ENCODE data around the gene RET.

Gene RET

DNA sequence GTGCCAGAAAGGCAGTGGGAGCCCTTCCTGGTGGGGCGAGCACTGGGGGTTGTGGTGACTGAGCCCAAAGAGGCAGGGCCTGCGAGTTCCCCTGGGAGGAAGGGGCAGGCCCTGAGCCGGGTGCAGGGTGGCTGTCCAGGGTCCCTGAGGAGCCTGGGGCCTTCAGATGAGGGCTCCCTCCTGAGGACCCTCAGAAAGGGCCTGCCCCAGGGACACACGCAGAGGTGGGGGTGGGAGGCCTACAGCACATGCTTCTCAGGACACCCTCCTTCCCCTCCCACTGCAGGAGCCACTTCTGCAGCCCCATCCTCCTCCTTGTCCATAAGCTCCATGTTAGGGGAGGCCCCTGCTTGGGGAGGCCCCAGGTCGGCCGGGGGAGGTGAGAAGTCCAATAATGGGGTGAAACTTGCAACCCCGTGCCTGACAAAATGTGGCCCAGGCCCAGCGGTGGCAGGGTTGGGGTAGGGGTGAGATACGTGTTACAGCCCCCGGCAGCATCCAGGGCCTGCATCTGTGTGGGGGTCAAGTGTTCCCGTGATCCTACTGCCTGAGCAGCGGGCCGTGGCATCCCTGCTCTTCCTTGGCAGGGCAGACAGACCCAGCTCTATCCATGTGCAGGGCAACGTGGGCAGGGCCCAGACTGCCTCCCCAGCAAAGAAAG lies 31.8 kb upstream of the RET start:
- DNase-seq, result no peak

DNA sequence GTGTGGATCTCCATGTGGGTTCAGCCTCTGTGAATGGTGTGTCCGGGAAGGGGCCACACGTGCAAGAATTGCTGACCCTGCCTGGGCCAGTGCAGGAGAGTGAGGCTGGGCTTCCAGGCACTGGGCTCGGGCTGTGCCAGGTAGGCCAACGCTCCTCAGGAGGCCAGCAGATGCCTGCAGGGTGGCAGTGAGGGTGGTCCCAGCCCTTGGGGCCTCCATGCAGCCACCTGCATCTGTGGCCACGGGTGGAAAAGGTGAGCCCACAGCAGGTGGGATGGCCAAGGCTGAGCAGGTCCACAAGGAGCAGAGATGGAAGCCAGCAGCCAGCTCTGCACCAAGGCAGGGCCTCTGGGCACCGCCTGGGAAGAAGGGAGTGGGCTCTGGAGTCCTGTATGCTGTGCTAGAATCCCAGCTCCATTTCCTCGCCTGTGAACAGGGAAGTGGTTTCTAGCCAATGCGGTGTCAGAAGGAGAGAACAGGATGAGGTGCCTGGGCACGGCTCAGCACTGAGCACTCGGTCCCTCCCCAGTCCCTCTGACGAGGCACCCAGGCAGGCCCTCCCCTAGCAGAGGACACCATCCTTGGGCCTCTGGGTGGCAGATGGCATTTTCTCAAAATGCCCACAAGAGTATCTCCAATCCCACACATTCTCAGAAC lies 31.1 kb upstream of the RET start:
- no peak for DNase-seq

DNA sequence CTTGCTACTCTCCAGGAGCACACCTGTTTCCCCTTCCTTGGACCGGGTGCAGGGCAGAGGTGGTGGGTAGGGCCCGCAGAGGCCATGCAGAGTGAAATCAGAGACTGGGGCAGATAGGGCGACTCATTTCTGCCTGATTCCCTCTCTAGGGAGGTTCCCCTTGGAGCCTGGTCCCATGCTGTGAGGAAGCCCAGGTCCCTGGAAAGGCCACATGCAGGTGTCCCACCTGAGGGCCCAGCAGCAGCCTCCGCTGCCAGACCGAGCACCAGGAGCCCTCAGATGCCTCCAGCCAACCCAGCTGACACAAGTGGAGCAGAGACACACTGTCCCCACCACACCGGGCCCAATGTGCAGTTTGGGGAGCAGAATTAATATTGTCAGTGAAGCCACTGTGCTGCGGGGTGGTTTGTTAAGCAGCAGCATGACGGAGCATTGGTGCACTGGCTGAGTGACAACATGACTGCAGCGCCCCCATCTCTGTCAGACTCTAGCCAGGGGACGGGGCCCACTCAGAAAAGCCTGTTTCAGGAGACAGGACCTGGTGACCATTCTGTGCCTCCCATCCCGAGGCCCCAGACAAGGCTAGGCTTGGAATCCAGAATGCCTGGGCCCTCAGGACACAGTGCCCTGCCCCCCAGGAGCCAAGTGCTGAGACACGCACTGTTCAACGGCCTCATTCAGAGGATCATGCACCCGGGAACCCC lies 30.4 kb upstream of the RET start:
- DNase-seq, result no peak

DNA sequence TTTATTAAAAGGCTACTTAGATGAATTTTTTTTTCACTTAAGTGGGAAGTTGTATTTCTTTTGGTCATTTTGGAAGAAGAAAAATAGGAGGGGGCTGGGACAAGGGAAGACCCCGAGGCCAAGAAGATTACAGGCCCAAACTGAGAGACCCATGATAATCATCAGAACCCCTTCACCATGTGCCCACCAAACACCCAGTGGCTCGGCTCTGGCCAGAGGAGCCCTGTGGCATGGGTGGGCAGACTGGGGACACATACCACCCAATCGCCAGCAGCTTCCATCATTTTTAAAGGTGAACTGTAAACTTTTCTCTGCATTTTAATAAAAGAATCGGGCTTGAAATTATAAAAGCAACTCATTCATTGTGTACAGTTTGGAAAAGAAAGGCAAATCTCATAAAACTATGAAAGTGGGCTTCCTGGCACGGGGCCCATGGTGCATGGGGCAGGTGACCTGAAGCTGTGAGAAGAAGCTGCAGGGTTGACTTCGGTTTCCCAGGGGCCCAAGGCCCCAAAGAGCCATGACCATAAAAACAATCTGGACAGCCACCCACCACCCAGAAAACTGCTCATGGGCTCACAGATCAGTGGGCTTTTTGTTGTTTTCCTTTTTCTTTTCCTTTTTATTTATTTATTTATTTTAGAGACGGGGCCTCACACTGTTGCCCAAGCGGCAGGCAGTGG lies 29.4 kb upstream of the RET start:
- DNase-seq, result no peak

DNA sequence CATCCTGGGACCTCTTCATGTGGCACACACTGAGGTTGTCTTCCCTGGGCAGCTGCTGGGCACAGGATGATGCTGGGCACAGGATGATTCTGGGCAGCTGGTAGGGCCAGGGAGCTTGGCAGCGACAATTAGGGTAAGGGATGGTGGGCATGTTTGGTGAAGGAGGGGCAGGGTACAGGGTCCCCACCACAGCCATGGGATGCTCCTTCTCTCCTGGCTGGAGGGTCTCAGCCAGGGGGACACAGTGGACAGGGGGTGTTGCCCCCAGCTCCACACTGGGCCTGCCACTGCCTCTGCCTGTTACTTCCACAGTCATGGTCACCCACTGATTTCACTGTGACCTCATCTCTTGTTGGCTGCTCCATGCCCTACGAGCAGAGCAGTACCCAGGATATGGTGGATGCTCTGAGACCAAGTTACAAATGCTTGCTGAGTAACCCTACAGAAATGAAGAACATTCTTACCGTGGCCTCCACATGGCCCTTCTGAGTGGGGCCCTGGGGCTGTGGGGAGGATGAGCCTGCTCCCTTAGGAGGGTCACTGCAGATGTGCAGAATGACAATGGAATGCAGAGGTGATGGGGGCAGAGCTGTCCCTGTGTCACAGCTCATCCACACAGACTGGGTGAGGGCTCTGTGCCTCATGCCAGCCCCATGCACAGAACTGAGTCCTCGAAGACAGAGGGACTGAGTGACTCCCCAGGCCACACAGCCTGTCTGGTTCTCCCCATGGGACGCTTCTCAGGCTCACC lies 28.4 kb upstream of the RET start:
- DNase-seq, result no peak

DNA sequence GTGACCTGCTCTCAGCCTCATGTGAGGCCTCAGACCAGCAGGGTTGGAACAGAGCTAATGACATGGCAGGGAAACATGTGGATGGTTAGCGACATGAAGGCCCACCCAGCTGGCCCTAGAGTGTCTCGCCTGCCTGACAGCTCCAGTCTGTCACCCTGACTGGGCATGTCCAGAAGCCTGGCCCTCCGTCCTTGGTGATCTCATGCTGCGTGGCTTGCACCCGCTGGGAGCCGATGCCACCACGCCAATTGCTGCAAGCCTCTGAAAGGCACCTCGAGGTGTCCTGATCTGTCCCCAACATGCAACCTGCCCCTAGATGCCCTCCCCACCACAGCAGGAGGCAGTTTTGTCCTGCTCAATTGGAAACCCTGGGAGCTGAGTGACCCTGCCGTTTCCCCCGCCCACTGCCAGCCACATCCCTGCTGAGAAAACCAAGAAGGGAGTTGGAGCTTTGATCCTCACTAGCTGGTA lies 27.8 kb upstream of the RET start:
- DNase-seq, result no peak

DNA sequence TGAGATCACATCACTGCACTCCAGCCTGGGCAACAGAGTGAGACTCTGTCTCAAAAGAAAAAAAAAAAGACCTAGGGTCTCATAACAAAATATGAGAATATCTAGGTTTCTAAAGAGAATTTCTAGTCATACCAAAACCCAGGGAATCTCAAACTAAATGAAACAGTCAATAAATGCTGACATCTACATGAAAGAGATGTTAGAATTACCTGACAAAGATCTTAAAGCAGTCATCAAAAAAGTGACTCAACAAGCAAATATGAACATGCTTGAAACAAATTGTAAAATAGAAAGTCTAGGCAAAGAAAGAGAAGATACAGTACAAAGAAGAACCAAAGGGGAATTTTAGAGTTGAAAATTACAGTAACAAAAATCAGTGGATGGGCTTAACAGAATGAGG lies 26.9 kb upstream of the RET start:
- no peak for DNase-seq

DNA sequence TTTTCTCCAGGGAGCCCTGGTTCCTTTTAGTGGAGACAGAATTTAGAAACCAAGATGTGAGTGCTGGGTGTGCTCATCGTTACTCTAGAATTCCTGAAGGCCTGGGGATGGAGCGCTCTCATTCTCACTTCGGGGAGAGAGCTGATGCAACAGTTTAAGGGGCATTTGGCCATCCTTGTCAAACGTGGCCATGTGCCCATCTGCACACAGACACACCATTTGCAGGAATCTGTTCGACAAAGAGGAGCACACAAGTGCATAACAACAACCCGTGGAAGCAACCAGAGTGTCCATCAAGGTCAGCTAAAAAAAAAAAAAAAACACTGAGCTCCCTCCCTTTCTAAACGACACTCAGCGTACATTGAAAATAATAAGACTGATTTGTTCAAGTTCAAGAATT lies 23.0 kb upstream of the RET start:
- DNase-seq, result no peak

DNA sequence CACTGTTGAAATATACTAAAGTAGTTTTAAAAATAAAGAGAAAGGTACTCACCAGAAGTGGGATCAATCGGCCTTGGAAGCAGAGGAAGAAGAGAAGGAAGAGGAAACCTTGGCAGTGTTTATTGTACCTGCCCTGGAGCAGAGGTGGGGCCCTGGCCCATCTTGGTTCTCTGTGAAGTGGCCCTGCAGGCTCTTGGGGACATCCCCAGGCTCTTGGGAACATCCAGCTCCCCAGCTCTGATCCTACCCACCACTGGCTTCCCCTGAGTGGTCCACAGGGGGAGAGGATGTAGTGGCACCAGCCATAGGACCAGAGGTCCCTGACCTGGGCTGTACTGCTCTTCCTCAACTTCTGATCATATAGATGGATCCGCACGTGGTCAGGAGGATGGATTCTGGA lies 22.3 kb upstream of the RET start:
- DNase-seq, result no peak

DNA sequence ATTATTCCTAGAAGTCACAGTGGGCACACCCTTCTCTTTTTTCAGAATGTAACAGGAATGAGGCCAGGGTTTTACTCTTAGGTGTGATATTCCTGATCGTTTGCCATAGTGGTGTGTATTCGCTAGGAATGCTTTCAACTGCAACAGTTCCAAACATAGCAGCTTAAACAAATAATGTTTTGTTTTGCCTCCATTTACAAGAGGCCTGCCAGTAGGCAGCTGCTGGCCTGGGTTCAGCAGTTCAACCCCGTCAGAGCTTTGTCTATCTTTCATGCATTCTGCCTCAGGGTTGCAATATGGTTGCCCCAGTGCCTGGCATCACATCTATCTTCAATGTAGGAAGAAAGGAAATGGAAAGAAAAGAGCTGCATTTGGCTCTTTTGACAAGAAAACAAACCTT lies 21.7 kb upstream of the RET start:
- DNase-seq, result no peak

DNA sequence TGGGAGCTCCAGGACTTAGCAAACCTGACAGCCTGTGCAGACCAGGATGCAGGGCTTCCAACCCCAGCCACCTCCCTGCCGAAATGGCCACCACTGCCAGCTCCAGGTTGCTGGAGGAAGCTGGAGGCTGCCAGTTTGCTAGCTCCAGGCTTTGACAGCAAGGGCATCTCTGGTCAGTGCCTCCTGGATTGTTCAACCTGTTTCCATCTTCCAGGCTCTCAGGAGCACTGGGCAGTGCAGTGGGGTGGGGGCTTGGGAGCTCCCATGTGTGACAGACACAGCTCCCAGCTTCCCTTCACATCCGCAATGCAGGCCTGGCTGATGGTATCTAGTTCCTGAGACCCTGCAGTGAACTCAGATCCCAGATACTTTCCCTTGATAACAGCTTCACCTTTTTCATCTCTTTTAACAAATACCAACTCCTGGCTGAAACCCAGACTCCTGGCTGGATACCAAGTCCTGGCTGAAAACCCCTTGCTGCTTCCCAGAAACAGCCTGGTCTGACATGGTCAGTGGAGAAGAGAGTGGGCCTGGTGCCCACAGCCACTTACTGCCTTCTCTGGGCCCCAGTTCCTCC lies 20.8 kb upstream of the RET start:
- no peak for DNase-seq

DNA sequence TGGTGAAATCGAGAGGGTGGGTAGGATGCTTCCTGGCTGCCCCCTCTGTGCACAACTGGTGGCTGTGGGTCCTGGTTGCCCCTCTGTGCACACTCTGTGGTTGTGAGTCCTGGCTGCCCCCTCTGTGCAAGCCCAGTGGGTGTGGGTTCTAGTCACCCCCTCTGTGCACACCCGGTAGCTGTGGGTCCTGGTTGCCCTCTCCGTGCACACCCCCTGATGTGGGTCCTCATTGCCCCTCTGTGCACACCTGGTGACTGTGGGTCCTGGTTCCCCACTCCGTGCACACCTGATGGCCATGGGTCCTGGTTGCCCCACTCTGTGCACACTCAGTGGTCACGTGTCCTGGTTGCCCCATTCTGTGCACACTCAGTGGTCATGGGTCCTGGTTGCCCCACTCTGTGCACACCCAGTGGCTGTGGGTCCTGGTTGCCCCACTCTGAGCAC lies 20.3 kb upstream of the RET start:
- DNase-seq, result no peak

DNA sequence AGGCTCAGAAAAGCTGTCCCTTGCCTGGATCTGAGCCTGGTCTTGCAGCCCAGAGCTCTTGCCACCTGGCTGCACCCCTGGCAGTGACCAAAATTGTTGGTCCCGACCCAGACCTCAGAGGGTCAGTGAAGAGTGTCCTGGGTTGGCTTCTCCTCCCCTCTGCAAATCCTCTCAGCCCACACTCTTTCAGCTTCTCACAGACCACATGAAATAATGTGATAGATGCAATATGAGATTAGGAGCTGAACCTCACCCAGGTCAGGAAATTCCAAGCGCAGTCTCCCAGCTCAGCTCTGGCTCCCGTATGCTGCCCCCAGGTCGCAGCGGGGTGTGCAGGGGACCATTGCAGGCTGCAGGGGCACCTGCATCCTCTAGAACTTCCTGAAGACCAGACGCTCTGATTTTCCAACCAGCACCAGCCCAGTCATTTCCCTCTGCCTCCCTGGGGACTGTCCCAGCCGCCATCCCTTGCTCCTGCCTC lies 19.6 kb upstream of the RET start:
- no peak for DNase-seq

DNA sequence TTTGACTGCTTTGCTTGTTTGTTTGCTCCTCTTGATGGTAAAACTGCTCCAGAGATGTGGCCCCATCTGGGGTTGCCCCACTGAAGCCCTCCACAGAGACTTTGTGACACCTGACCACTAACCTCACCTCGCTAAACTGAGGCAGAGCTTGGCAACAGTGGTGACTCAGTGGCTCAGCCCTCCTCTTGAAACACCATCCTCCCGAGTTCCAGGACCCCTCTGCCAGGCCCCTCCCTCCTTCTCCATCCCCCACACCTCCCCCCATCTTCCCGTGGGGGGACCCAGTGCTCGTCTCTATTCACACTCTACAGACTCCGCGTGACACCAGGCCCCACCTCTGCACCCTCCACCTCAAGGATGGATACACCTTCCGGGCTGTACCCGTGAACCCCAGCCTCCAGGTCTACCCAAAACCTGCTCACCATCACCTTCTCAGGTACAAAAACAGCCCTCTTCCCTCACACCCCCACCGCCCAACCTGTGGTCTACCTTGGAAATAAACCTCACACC lies 19.0 kb upstream of the RET start:
- DNase-seq, result no peak

DNA sequence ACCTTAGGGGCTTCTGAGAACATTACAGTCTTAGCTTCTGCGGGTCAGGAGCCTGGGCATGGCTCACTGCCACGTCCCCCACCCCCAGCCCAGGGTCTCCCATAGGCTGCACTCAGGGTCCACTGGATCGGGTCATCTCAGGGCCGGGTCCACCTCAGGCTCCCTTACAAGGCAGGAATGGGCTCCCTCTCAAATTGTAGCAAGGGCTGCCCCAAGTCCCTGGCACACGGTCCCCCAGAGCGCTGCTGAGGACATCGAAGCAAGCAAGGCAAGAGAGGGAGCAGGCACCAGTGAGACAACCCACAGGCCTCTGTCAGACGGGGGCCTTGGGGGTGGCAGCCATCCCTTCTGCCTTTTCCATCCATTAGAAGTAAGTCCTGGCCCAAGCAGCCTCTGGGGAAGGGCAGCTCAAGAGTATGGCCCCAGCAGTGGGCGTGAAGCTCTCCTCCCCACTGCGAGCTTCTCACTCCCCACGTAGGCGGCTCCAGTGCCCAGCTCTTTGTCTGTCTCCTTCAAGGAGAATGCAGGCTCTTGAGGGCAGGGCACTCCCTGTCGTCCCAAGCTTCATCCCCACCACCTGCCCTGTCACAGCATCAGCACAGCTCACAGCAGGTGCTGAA lies 18.0 kb upstream of the RET start:
- DNase-seq, result no peak

DNA sequence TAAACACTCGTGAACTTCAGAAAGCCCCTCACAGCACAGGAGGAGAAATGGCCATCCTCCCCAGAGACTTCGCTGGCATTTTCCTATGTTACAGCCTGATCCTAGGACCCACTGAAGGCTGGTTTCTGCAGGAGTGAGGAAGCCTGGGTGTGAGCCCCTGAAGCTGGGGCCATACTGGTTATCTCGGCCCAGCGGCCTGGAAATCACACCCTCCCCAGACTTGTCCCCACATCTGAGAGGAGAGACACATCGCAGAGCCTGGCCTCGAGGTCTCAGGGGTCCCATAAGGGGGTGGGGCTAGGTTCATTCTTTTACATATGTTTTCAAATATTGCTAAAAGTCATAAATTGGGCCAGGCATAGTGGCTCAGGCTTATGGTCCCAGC lies 17.5 kb upstream of the RET start:
- no peak for DNase-seq

DNA sequence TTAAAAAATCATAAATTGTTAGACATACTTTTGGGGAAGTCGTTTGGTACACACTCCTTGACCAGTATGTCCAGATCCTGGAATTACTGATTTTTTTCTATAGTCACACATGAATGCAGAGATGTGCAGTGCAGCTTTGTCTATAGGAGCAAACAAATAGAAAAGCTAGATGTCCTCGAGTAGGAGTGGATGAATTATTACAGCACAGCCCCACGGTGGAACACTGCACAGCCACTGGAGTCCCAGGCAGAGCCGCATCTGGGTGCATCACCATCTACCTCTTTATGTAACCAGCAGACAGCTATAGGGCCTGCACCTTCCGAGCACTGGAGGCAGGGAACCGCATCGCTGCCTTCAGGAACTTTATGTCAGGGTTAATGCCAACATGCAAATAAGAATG lies 17.0 kb upstream of the RET start:
- no peak for DNase-seq

DNA sequence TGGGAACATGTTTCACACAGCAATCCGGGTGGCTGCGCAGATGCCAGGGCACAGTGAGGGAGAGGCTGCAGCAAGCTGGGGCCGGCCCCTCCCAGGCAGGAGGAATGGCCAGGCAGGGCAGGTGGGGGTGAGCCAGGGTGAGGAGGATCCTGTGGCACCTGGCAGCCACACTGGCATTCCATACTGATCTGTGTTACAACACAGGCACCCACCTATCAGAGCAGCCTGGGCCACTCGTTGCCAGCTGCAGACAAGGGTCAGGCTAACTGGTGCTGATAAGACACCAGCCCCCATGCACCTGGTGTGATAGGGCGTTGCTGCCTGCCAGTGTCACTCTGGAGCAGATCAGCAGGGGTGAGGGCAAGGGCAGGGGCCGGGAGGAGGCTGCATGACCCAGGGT lies 16.6 kb upstream of the RET start:
- peak; percentile 78 for DNase-seq

DNA sequence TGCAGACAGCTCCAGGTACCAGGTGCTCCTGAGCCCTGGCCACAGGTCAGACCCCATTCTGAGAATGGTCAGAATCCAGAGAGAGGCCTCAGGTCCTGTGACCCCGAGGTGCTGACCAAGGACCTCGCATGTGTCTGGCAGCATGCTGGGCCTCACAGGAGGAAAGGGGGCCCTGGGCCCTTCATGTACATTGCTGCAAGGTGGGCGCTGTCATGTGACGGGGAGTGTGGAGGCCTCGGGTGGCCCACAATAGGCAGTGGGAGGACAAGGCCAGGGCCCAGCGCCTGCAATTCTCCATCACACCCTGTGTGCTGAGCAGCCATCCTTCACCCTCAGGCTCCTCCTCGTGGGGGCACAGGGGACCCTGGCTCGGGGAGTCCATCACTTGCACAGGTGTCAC lies 15.5 kb upstream of the RET start:
- DNase-seq, result no peak

DNA sequence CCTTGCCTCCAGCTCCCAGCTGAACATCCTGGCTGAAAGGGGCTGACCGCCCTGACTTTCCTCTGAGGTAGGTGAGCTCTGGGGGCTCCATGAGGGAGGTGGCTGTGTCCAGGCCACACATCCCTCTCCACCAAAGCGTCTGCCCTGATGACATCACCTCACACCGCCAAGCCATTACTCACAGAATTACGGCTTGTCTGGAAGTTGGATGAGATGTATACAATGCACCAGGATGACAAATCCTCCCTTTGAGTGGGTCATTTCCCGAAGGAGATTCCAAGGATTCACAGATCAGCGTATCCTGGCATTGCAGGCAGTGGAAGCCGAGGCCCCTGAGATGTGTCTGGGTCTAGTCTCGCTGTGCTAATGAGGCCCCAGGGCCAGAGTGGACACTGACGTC lies 15.1 kb upstream of the RET start:
- DNase-seq, result no peak

DNA sequence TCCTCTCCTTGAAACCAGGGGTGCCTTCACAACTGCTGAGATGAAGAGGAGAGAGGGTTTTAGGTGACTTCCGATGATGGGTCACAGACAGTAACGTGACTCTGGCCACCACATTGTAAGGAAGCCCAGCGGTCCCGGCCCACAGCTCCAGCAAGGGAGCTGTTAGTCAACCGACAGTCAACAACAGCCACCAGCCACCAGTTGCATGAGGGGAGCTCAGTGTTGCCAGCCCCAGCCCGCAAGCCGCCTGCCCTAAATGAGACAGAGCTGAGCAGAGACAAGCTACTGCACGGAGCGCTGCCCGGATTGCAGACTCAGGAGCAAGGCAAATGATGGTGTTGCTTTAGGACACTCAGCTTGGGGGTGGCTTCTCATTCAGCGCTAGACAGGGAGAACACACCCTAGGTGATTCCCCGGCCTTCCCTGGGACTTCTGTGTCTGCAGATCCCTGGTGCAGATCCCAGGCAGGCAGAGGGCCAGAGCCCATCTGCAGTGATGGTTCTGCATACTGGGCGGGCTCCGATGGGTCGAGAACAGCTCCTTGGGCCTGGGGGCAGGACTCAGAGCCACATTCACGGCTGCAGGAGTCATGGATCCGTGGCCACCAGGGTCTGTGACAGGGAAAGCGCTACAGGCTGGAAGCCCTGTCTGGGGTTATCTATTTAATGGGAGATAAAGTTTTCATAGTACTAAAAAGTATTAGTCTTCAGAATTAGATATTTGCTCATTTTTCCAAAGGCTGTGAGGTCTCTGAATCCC lies 14.3 kb upstream of the RET start:
- DNase-seq, result no peak

Measured in NCI-H2029 (cell line).